Transverse colon (tissue), 4 donors: ENCODE data around the gene DPYD. TPM values are rescaled to one million over a fixed set of nuclear protein-coding genes. Genes with fewer than 3 reads are reported as not detected.

Experiments used
- DNase-seq: peaks from one replicate; pipeline ENCODE4 v3.0.0-alpha.2; 2019
- H3K27ac ChIP-seq, 4 donors: fragments of 200-600 bp; sonication (generic); 2 replicates each; pipeline ENCODE4 v1.5.1; 2016 to 2018; ENCODE audit warnings: inconsistent platforms in 4 of 4
- H3K27me3 ChIP-seq: fragments of 200-600 bp; sonication (generic); 2 replicates; pipeline ENCODE4 v1.5.1; 2017; ENCODE audit warnings: inconsistent platforms
- H3K36me3 ChIP-seq, 4 donors: fragments of 200-600 bp; sonication (generic); 2 replicates each; pipeline ENCODE4 v1.5.1; 2017 to 2019; ENCODE audit warnings: inconsistent platforms in 4 of 4
- H3K4me1 ChIP-seq, 4 donors: fragments of 200-600 bp; sonication (generic); 2 replicates each; pipeline ENCODE4 v1.5.1; 2017 to 2020; ENCODE audit warnings: inconsistent platforms in 4 of 4
- H3K4me3 ChIP-seq, 4 donors: fragments of 200-600 bp; sonication (generic); 1 replicate in 1 of 4; 2 replicates in 3 of 4; pipeline versions ENCODE4 v1.5.1 to v1.6.1; 2017 to 2019; ENCODE audit warnings: inconsistent platforms in 4 of 4
- H3K9me3 ChIP-seq, 2 donors: fragments of 200-600 bp; sonication (generic); 2 replicates each; pipeline ENCODE4 v1.5.1; 2017 to 2019; ENCODE audit warnings: inconsistent platforms in 2 of 2
- CTCF ChIP-seq, 5 experiments: fragments of 200-600 bp in 3 of 5; fragments of 450-650 bp in 2 of 5; sonication (generic) in 3 of 5; IDR thresholded peaks; 1 replicate in 2 of 5; 2 replicates in 3 of 5; pipeline ENCODE4 v1.5.1; 2016 to 2017; ENCODE audit warnings: antibody characterized with exemption in 5 of 5, inconsistent platforms in 3 of 5, mild to moderate bottlenecking in 2 of 5, moderate library complexity in 1 of 5
- EP300 ChIP-seq: sonication (generic); formaldehyde crosslinking; IDR thresholded peaks from one replicate; pipeline ENCODE4 v1.6.1; 2017; ENCODE audit warnings: antibody characterized with exemption, low read depth
- POLR2A ChIP-seq: fragments of 450-650 bp; IDR thresholded peaks from one replicate; pipeline ENCODE4 v1.6.1; 2016; ENCODE audit warnings: antibody characterized with exemption, mild to moderate bottlenecking, moderate library complexity
- POLR2AphosphoS5 ChIP-seq, 3 donors: sonication (generic); formaldehyde crosslinking; IDR thresholded peaks; one replicate each; pipeline ENCODE4 v1.6.1; 2016; ENCODE audit warnings: antibody characterized with exemption in 3 of 3
- WGBS, 2 donors: methylation state at CpG; one replicate each; pipeline ENCODE4 v1.1.5; 2018; ENCODE audit warnings: low coverage in 1 of 2; 5-methylcytosine and 5-hydroxymethylcytosine counted together
- in situ Hi-C, 4 donors: fragments of 200-750 bp; cut with MboI; loops; one replicate each; pipeline versions ENCODE4 v1.15.0 to v1.15.1; 2017; ENCODE audit warnings: low sequenced_read_pairs in 3 of 4, low pct_ligation_motif_present in 1 of 4, low pct_unique_long_range_greater_than_20kb in 1 of 4
- intact Hi-C: fragments of 100-400 bp; cut with DNase I; formaldehyde crosslinking; loops from one replicate; pipeline ENCODE4 v1.15.1; 2023; ENCODE audit warnings: low total_unique reads
- total RNA-seq, 4 donors: library from RNA; depleted of rRNA; stranded (reverse); fragments of >200 nt; gene quantifications; one replicate each; pipeline ENCODE4 v1.1.0, GENCODE V29; 2016

The DPYD gene
- total RNA-seq, 4 donors from 2014 or later: 11.2 to 34.8 (median 26.0) TPM

GRCh38 chr1:97094247-97094972, 826.4 kb downstream of the DPYD start:
- no peak for TF ChIP-seq EP300
- TF ChIP-seq POLR2AphosphoS5 (IDR thresholded peaks at IDR 0.05): no peak
- TF ChIP-seq CTCF (IDR thresholded peaks at IDR 0.05): no peak
- no peak for TF ChIP-seq POLR2A
- no peaks in the 10 kb centered on the region for H3K36me3 ChIP-seq
- in situ Hi-C loops: no loop called here
- H3K4me1 ChIP-seq: peaks cover 0 to 28% (median 7%) of the 10 kb centered on the region in 4 donors
- H3K27ac ChIP-seq: no peak overlapping the region
- H3K9me3 ChIP-seq: no peaks in the 10 kb centered on the region
- H3K4me3 ChIP-seq: no peak overlapping the region
- no peak for DNase-seq
- intact Hi-C loops: no loop called here
- WGBS, 2 donors: 85 to 94% methylated on average over 6 of the region's 6 CpGs
- H3K27me3 ChIP-seq: no peaks in the 10 kb centered on the region

GRCh38 chr1:97093741-97094140, 827.1 kb downstream of the DPYD start:
- no peak overlapping the region for H3K27ac ChIP-seq
- H3K9me3 ChIP-seq: no peaks in the 10 kb centered on the region
- TF ChIP-seq POLR2AphosphoS5 (IDR thresholded peaks at IDR 0.05) (no peak), POLR2A (no peak), EP300 (no peak), CTCF (IDR thresholded peaks at IDR 0.05) (no peak)
- WGBS, 2 donors: 41 to 42% methylated on average over 3 of the region's 3 CpGs
- H3K27me3 ChIP-seq: no peaks in the 10 kb centered on the region
- peaks cover 0 to 28% (median 7%) of the 10 kb centered on the region in 4 donors for H3K4me1 ChIP-seq
- H3K36me3 ChIP-seq: no peaks in the 10 kb centered on the region
- intact Hi-C loops (no loop called here), in situ Hi-C loops (no loop called here)
- H3K4me3 ChIP-seq: no peak overlapping the region
- no peak for DNase-seq

GRCh38 chr1:97092824-97093223, 828.0 kb downstream of the DPYD start:
- no peaks in the 10 kb centered on the region for H3K9me3 ChIP-seq
- H3K4me1 ChIP-seq: peaks cover 0 to 28% (median 7%) of the 10 kb centered on the region in 4 donors
- no peaks in the 10 kb centered on the region for H3K36me3 ChIP-seq
- TF ChIP-seq POLR2AphosphoS5 (IDR thresholded peaks at IDR 0.05): no peak
- TF ChIP-seq POLR2A: no peak
- no peak for TF ChIP-seq CTCF (IDR thresholded peaks at IDR 0.05)
- TF ChIP-seq EP300: no peak
- no peak for DNase-seq
- no peak overlapping the region for H3K4me3 ChIP-seq
- no peak overlapping the region for H3K27ac ChIP-seq
- no peaks in the 10 kb centered on the region for H3K27me3 ChIP-seq
- in situ Hi-C loops: no loop called here
- intact Hi-C loops: no loop called here

- Histone ChIP-seq H3K4me1 (peaks cover 0 to 28% (median 7%) of the 10 kb centered on the region in 4 donors), H3K9me3 (no peaks in the 10 kb centered on the region), H3K27ac (no peak overlapping the region), H3K27me3 (no peaks in the 10 kb centered on the region), H3K4me3 (no peak overlapping the region), H3K36me3 (no peaks in the 10 kb centered on the region)
- in situ Hi-C loops: no loop called here
- no peak for DNase-seq
- intact Hi-C loops: no loop called here
- TF ChIP-seq POLR2A (no peak), CTCF (IDR thresholded peaks at IDR 0.05) (no peak), EP300 (no peak), POLR2AphosphoS5 (IDR thresholded peaks at IDR 0.05) (no peak)
These were observed 829.2 kb downstream of the DPYD start for GRCh38 chr1:97091679-97092078.
